WTC11 (cell line): ENCODE data around the gene SVEP1.

Experiments
- CREB1 ChIP-seq: sonication (generic); formaldehyde crosslinking; IDR thresholded peaks from 2 replicates; pipeline ENCODE4 v1.8.0; 2023; ENCODE audit warnings: mild to moderate bottlenecking, missing genetic modification reagents
- KAT7 ChIP-seq: sonication (generic); formaldehyde crosslinking; IDR thresholded peaks from 2 replicates; pipeline ENCODE4 v1.8.1; 2023; ENCODE audit warnings: missing genetic modification reagents, mild to moderate bottlenecking, borderline replicate concordance
- MXD4 ChIP-seq: fragments of 250-450 bp; sonication (Bioruptor Pico); IDR thresholded peaks from 2 replicates; pipeline ENCODE4 v1.8.0; 2021; ENCODE audit warnings: mild to moderate bottlenecking, moderate library complexity, borderline replicate concordance
- MYBL2 ChIP-seq: sonication (generic); formaldehyde crosslinking; IDR thresholded peaks from 2 replicates; pipeline ENCODE4 v1.8.1; 2023; ENCODE audit warnings: mild to moderate bottlenecking, moderate library complexity, missing genetic modification reagents
- SMAD3 ChIP-seq: sonication (generic); formaldehyde crosslinking; IDR thresholded peaks from 2 replicates; pipeline ENCODE4 v1.8.0; 2022; ENCODE audit warnings: missing genetic modification reagents, mild to moderate bottlenecking, borderline replicate concordance
- TEAD4 ChIP-seq: sonication (generic); formaldehyde crosslinking; IDR thresholded peaks from 2 replicates; pipeline ENCODE4 v1.8.0; 2022; ENCODE audit warnings: mild to moderate bottlenecking, missing genetic modification reagents
- ZNF317 ChIP-seq: sonication (generic); formaldehyde crosslinking; IDR thresholded peaks from 2 replicates; pipeline ENCODE4 v1.8.1; 2023; ENCODE audit warnings: low read depth, mild to moderate bottlenecking, moderate library complexity, missing genetic modification reagents, borderline replicate concordance
- TF ChIP-seq, protein P1 (sequence below): sonication (generic); formaldehyde crosslinking; IDR thresholded peaks from 2 replicates; pipeline ENCODE4 v1.8.1; 2023; ENCODE audit warnings: mild to moderate bottlenecking, missing genetic modification reagents, moderate library complexity
- TF ChIP-seq, protein P2 (sequence below): fragments of 200-600 bp; IDR thresholded peaks from 2 replicates; pipeline ENCODE4 v1.8.0; 2022; ENCODE audit warnings: antibody characterized with exemption
- TF ChIP-seq, protein P3 (sequence below): sonication (generic); formaldehyde crosslinking; IDR thresholded peaks from 2 replicates; pipeline ENCODE4 v1.8.0; 2022; ENCODE audit warnings: mild to moderate bottlenecking, missing genetic modification reagents
- TF ChIP-seq, protein P4 (sequence below): sonication (generic); formaldehyde crosslinking; IDR thresholded peaks from 2 replicates; pipeline ENCODE4 v1.8.0; 2023; ENCODE audit warnings: missing genetic modification reagents, mild to moderate bottlenecking, borderline replicate concordance
- TF ChIP-seq, protein P5 (sequence below): sonication (generic); formaldehyde crosslinking; IDR thresholded peaks from 2 replicates; pipeline ENCODE4 v1.8.0; 2023; ENCODE audit warnings: mild to moderate bottlenecking, missing genetic modification reagents
- TF ChIP-seq, protein P6 (sequence below): sonication (generic); formaldehyde crosslinking; IDR thresholded peaks from 2 replicates; pipeline ENCODE4 v1.8.0; 2023; ENCODE audit warnings: missing genetic modification reagents
- TF ChIP-seq, protein P7 (sequence below): sonication (generic); formaldehyde crosslinking; conservative IDR thresholded peaks from 2 replicates; pipeline ENCODE4 v1.8.1; 2022; ENCODE audit warnings: mild to moderate bottlenecking, missing genetic modification reagents

DNA sequence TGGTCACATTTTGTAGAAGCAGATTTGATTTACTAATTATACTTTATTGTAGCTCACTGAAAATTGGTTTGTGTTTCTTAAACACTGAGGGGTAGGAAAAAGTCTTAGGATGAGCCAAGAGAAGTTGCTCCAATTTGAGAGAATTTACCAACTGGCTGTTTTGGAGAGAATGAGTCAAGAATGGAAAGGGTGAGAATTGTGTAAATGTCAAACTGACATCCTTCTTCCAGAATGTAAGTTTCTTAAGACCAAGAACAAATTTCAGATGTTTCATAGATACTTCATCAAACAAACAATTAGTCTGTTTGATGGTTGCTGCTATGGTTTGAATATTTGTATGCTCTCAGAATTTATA lies 135.7 kb downstream of the SVEP1 start:
- TF ChIP-seq, protein P1, sequence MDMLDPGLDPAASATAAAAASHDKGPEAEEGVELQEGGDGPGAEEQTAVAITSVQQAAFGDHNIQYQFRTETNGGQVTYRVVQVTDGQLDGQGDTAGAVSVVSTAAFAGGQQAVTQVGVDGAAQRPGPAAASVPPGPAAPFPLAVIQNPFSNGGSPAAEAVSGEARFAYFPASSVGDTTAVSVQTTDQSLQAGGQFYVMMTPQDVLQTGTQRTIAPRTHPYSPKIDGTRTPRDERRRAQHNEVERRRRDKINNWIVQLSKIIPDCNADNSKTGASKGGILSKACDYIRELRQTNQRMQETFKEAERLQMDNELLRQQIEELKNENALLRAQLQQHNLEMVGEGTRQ (CRISPR knock-in tag): no peak
- TF ChIP-seq, protein P2, sequence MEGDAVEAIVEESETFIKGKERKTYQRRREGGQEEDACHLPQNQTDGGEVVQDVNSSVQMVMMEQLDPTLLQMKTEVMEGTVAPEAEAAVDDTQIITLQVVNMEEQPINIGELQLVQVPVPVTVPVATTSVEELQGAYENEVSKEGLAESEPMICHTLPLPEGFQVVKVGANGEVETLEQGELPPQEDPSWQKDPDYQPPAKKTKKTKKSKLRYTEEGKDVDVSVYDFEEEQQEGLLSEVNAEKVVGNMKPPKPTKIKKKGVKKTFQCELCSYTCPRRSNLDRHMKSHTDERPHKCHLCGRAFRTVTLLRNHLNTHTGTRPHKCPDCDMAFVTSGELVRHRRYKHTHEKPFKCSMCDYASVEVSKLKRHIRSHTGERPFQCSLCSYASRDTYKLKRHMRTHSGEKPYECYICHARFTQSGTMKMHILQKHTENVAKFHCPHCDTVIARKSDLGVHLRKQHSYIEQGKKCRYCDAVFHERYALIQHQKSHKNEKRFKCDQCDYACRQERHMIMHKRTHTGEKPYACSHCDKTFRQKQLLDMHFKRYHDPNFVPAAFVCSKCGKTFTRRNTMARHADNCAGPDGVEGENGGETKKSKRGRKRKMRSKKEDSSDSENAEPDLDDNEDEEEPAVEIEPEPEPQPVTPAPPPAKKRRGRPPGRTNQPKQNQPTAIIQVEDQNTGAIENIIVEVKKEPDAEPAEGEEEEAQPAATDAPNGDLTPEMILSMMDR: no peak
- TF ChIP-seq MYBL2 (CRISPR knock-in tag) (no peak), CREB1 (CRISPR knock-in tag) (no peak), TEAD4 (CRISPR knock-in tag) (no peak), SMAD3 (CRISPR knock-in tag) (no peak), ZNF317 (no peak), KAT7 (no peak), MXD4 (CRISPR knock-in tag) (no peak)
- TF ChIP-seq, protein P3, sequence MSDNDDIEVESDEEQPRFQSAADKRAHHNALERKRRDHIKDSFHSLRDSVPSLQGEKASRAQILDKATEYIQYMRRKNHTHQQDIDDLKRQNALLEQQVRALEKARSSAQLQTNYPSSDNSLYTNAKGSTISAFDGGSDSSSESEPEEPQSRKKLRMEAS (CRISPR knock-in tag): no peak
- TF ChIP-seq, protein P4, sequence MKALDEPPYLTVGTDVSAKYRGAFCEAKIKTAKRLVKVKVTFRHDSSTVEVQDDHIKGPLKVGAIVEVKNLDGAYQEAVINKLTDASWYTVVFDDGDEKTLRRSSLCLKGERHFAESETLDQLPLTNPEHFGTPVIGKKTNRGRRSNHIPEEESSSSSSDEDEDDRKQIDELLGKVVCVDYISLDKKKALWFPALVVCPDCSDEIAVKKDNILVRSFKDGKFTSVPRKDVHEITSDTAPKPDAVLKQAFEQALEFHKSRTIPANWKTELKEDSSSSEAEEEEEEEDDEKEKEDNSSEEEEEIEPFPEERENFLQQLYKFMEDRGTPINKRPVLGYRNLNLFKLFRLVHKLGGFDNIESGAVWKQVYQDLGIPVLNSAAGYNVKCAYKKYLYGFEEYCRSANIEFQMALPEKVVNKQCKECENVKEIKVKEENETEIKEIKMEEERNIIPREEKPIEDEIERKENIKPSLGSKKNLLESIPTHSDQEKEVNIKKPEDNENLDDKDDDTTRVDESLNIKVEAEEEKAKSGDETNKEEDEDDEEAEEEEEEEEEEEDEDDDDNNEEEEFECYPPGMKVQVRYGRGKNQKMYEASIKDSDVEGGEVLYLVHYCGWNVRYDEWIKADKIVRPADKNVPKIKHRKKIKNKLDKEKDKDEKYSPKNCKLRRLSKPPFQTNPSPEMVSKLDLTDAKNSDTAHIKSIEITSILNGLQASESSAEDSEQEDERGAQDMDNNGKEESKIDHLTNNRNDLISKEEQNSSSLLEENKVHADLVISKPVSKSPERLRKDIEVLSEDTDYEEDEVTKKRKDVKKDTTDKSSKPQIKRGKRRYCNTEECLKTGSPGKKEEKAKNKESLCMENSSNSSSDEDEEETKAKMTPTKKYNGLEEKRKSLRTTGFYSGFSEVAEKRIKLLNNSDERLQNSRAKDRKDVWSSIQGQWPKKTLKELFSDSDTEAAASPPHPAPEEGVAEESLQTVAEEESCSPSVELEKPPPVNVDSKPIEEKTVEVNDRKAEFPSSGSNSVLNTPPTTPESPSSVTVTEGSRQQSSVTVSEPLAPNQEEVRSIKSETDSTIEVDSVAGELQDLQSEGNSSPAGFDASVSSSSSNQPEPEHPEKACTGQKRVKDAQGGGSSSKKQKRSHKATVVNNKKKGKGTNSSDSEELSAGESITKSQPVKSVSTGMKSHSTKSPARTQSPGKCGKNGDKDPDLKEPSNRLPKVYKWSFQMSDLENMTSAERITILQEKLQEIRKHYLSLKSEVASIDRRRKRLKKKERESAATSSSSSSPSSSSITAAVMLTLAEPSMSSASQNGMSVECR (CRISPR knock-in tag): no peak
- TF ChIP-seq, protein P5, sequence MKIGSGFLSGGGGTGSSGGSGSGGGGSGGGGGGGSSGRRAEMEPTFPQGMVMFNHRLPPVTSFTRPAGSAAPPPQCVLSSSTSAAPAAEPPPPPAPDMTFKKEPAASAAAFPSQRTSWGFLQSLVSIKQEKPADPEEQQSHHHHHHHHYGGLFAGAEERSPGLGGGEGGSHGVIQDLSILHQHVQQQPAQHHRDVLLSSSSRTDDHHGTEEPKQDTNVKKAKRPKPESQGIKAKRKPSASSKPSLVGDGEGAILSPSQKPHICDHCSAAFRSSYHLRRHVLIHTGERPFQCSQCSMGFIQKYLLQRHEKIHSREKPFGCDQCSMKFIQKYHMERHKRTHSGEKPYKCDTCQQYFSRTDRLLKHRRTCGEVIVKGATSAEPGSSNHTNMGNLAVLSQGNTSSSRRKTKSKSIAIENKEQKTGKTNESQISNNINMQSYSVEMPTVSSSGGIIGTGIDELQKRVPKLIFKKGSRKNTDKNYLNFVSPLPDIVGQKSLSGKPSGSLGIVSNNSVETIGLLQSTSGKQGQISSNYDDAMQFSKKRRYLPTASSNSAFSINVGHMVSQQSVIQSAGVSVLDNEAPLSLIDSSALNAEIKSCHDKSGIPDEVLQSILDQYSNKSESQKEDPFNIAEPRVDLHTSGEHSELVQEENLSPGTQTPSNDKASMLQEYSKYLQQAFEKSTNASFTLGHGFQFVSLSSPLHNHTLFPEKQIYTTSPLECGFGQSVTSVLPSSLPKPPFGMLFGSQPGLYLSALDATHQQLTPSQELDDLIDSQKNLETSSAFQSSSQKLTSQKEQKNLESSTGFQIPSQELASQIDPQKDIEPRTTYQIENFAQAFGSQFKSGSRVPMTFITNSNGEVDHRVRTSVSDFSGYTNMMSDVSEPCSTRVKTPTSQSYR: no peak
- TF ChIP-seq, protein P6, sequence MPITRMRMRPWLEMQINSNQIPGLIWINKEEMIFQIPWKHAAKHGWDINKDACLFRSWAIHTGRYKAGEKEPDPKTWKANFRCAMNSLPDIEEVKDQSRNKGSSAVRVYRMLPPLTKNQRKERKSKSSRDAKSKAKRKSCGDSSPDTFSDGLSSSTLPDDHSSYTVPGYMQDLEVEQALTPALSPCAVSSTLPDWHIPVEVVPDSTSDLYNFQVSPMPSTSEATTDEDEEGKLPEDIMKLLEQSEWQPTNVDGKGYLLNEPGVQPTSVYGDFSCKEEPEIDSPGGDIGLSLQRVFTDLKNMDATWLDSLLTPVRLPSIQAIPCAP (CRISPR knock-in tag): no peak
- TF ChIP-seq, protein P7, sequence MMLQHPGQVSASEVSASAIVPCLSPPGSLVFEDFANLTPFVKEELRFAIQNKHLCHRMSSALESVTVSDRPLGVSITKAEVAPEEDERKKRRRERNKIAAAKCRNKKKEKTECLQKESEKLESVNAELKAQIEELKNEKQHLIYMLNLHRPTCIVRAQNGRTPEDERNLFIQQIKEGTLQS (CRISPR knock-in tag): no peak
